Gastrocnemius medialis (tissue), 4 donors: ENCODE measurements around the gene ADAM22.
"Not testable (repeated sequence)": the region's sequence is repeated elsewhere in the genome, so short reads cannot be mapped to it uniquely, and the experiment has no call there.

Source experiments
- CTCF ChIP-seq, 5 experiments: fragments of 450-650 bp in 3 of 5; fragments of 200-600 bp in 2 of 5; sonication (generic) in 2 of 5; IDR thresholded peaks in 4 of 5; conservative IDR thresholded peaks in 1 of 5; 1 replicate in 4 of 5; 2 replicates in 1 of 5; pipeline ENCODE4 v1.5.1; 2016 to 2019; ENCODE audit warnings: antibody characterized with exemption in 5 of 5, mild to moderate bottlenecking in 3 of 5, moderate library complexity in 3 of 5
- POLR2A ChIP-seq, 2 donors: fragments of 450-650 bp; IDR thresholded peaks; one replicate each; pipeline ENCODE4 v1.6.1; 2017; ENCODE audit warnings: antibody characterized with exemption in 2 of 2, mild to moderate bottlenecking in 2 of 2, moderate library complexity in 2 of 2

GRCh38 chr7:88159741-88160140, 225.7 kb downstream of the ADAM22 start:
- not testable (repeated sequence) for TF ChIP-seq CTCF (IDR thresholded peaks at IDR 0.05 in 4 of 5, conservative IDR thresholded peaks at IDR 0.05 in 1 of 5); POLR2A (IDR thresholded peaks at IDR 0.05)
